ENCODE measurements around the gene SLC66A2.

- no peak for TF ChIP-seq CTCF (IDR thresholded peaks at IDR 0.05)
- no peak for TF ChIP-seq POLR2A (IDR thresholded peaks at IDR 0.05)
Observed at GRCh38 chr18:79971211-79971952, 19.9 kb upstream of the SLC66A2 start.

Data from transverse colon (tissue), 3 donors.